MCF 10A (cell line): ENCODE measurements around the gene ZMYM3. TPM values are rescaled to one million over a fixed set of nuclear protein-coding genes. Genes with fewer than 3 reads are reported as not detected.
"Not testable (repeated sequence)": the region's sequence is repeated elsewhere in the genome, so short reads cannot be mapped to it uniquely, and the experiment has no call there.

Source experiments
- BruUV-seq: library from RNA; stranded (reverse); fragments of 400-500 nt; replicated peaks from 2 replicates; lab custom pipeline; 2021; lab: Mats Ljungman, UMichigan
- CTCF ChIA-PET: fragments of 300-600 bp; sonication (Branson Sonifier 250); formaldehyde crosslinking; extraction: SDS; loops from one replicate; lab custom pipeline; 2021; ENCODE audit warnings: antibody characterized with exemption, inconsistent platforms; lab: Yijun Ruan, JAX
- POLR2A ChIA-PET: fragments of 300-600, 350-650 bp; sonication (Branson Sonifier 250); formaldehyde crosslinking; extraction: SDS; loops from one replicate; lab custom pipeline; 2020; ENCODE audit warnings: antibody characterized with exemption, inconsistent platforms; lab: Yijun Ruan, JAX
- DNase-seq: peaks from one replicate; pipeline ENCODE4 v3.0.0-alpha.2; 2018; ENCODE audit not compliant: unreplicated experiment
- H3K27ac Mint-ChIP-seq: one replicate; pipeline ENCODE4 v1.8.0; 2022; ENCODE audit warnings: mild to moderate bottlenecking, low read depth, mixed read lengths; ENCODE audit not compliant: unreplicated experiment
- H3K27me3 Mint-ChIP-seq: one replicate; pipeline ENCODE4 v1.8.0; 2022; ENCODE audit warnings: mixed read lengths; ENCODE audit not compliant: insufficient read depth, unreplicated experiment
- H3K36me3 Mint-ChIP-seq: one replicate; pipeline ENCODE4 v1.8.0; 2022; ENCODE audit warnings: mild to moderate bottlenecking, moderate library complexity, mixed read lengths; ENCODE audit not compliant: insufficient read depth, unreplicated experiment
- H3K4me1 Mint-ChIP-seq: one replicate; pipeline ENCODE4 v1.8.0; 2022; ENCODE audit warnings: mixed read lengths; ENCODE audit not compliant: insufficient read depth, unreplicated experiment
- H3K4me3 Mint-ChIP-seq: one replicate; pipeline ENCODE4 v1.8.0; 2022; ENCODE audit warnings: mild to moderate bottlenecking, moderate library complexity, mixed read lengths; ENCODE audit not compliant: unreplicated experiment
- H3K9me3 Mint-ChIP-seq: one replicate; pipeline ENCODE4 v1.8.0; 2022; ENCODE audit warnings: mixed read lengths; ENCODE audit not compliant: unreplicated experiment
- intact Hi-C: fragments of 100-400 bp; cut with micrococcal nuclease; formaldehyde crosslinking; loops from 2 replicates; pipeline ENCODE4 v1.14.1; 2022
- total RNA-seq: library from RNA; stranded (reverse); gene quantifications from 2 replicates; pipeline ENCODE4 v1.2.3, GENCODE V29; 2022
- TF ChIP-seq, protein P1 (sequence below): fragments of 200-600 bp; IDR thresholded peaks from one replicate; pipeline ENCODE4 v1.8.0; 2022; ENCODE audit warnings: antibody characterized with exemption, mild to moderate bottlenecking; ENCODE audit not compliant: unreplicated experiment

ZMYM3 gene
- total RNA-seq, 1 experiment from 2014 or later = 8.4 TPM

DNA sequence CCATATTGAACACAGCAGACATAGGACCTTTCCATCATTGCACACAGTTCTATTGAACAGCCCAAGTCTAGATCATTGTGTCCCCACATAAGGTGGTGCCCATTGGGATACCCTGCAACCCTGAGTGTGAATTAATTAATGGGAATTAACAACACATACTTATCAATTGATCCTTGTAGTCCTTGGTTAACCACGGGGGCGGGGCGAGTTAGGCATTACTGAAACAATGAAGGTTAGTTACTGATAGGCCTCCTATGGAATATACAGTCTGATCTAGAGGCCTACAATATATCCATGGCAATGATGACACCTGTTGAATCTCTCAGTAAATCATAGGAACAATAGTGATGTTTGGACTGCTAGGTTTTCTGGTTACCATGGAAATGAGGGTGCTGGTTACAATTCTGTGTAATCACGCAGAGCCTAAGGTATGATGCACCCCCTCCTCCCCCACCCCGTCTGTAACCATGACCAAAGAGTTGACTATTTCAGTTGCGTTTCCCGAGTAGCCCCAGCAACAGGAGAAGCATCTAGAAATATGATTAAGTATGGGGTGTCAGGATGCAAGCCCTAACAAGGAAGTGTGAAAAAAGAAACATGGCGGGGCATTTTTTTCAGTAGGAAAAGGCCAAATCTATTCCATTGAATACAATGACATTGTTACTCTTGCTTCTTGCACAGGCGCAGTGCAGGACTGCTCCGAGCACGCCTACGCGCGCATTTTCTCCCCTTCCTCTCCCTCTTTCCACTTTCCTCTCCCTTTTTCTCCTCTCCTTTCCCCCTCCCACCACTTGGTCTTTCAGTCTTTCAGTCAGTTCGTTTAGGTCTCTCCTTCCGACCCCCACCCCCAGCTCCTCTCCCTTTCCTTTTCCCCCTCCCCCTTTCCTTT lies 28.8 kb upstream of the ZMYM3 start:
- CTCF ChIA-PET = interaction anchor here (0.6 to 1.3 kb wide), 6 partner anchors 28 to 990 kb away, joined by 3 to 4 read pairs (median 3); partner anchors contain the start of gene ZMYM3
- H3K36me3 Mint-ChIP-seq = peaks cover 30% of the 10 kb centered on the region

DNA sequence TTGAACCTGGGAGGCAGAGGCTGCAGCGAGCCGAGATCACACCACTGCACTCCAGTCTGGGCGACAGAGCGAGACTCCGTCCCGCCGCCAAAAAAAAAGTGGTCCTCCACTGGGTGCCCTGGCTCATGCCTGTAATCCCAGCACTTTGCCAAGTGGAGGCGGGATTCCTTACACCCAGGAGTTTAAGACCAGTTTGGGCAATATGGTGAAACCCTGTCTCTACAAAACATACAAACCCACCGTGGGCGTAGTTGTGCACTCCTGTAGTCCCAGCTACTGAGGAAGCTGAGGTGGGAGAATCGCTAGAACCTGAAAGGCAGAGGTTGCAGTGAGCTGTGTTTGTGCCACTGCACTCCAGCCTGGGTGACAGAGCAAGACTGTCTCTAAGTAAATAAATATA lies 27.4 kb upstream of the ZMYM3 start:
- CTCF ChIA-PET, H3K4me3 Mint-ChIP-seq, H3K4me1 Mint-ChIP-seq, BruUV-seq, H3K9me3 Mint-ChIP-seq, DNase-seq, H3K27ac Mint-ChIP-seq: not testable (repeated sequence)
- intact Hi-C loops = loop anchor here (5.0 kb wide), 1 partner anchor 99 kb away; no protein-coding TSS in a partner anchor
- POLR2A ChIA-PET = interaction anchor here (1.1 kb wide), 2 partner anchors 27 to 85 kb away, joined by 3 to 6 read pairs; partner anchors contain the start of genes TAF1 and ZMYM3
- H3K27me3 Mint-ChIP-seq = peaks cover 13% of the 10 kb centered on the region
- peaks cover 25% of the 10 kb centered on the region for H3K36me3 Mint-ChIP-seq

More for the DNA sequence above, 28.8 kb upstream of the ZMYM3 start:
- TSS peak; percentile 40 for BruUV-seq
- H3K27me3 Mint-ChIP-seq = peaks cover 13% of the 10 kb centered on the region
- intact Hi-C loops = loop anchor here (5.0 kb wide), 1 partner anchor 100 kb away; no protein-coding TSS in a partner anchor
- H3K4me3 Mint-ChIP-seq = peak overlapping the region; percentile 96
- DNase-seq = no peak
- peak overlapping the region; percentile 98 for H3K27ac Mint-ChIP-seq
- POLR2A ChIA-PET = interaction anchor here (0.6 to 4.4 kb wide), 20 partner anchors 9 to 1363 kb away, joined by 3 to 64 read pairs (median 4); partner anchors contain the start of genes MED12, OGT, TAF1 and ZMYM3
- TF ChIP-seq, protein P1, sequence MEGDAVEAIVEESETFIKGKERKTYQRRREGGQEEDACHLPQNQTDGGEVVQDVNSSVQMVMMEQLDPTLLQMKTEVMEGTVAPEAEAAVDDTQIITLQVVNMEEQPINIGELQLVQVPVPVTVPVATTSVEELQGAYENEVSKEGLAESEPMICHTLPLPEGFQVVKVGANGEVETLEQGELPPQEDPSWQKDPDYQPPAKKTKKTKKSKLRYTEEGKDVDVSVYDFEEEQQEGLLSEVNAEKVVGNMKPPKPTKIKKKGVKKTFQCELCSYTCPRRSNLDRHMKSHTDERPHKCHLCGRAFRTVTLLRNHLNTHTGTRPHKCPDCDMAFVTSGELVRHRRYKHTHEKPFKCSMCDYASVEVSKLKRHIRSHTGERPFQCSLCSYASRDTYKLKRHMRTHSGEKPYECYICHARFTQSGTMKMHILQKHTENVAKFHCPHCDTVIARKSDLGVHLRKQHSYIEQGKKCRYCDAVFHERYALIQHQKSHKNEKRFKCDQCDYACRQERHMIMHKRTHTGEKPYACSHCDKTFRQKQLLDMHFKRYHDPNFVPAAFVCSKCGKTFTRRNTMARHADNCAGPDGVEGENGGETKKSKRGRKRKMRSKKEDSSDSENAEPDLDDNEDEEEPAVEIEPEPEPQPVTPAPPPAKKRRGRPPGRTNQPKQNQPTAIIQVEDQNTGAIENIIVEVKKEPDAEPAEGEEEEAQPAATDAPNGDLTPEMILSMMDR = no peak
- peaks cover 10% of the 10 kb centered on the region for H3K9me3 Mint-ChIP-seq
- no peaks in the 10 kb centered on the region for H3K4me1 Mint-ChIP-seq

- intact Hi-C loops, H3K9me3 Mint-ChIP-seq, CTCF ChIA-PET, H3K4me3 Mint-ChIP-seq, H3K4me1 Mint-ChIP-seq, POLR2A ChIA-PET, H3K27ac Mint-ChIP-seq, DNase-seq, BruUV-seq, H3K36me3 Mint-ChIP-seq, H3K27me3 Mint-ChIP-seq: not testable (repeated sequence)
These were observed 18.4 kb upstream of the ZMYM3 start for GRCh38 chrX:71272313-71272712.

DNA sequence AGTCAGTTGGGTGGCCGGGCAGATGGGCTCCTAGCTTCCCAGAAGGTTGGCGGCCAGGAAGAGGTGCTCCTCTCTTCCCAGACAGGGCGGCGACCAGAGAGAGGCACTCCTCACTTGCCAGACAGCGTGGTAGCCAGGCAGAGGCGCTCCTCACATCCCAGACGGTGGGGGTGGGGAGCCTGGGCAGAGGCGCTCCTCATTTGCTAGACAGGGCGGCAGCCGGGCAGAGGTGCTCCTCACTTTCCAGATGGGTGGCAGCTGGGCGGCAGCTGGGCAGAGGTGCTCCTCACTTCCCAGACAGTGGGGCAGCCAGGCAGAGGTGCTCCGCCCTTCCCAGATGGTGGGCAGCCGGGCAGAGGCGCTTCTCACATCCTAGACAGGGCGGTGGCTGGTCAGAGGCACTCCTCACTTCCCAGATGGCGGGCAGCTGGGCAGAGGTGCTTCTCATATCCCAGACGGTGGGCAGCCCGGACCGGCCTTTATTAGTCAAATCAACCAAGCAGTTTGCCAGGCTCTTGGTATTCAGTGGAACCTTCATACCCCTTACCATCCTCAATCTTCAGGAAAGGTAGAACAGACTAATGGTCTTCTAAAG lies 16.0 kb upstream of the ZMYM3 start:
- no peaks in the 10 kb centered on the region for H3K36me3 Mint-ChIP-seq
- H3K4me3 Mint-ChIP-seq = no peak overlapping the region
- CTCF ChIA-PET = no interaction called here
- no peak for DNase-seq
- TF ChIP-seq, protein P1 = no peak
- H3K9me3 Mint-ChIP-seq = peaks cover 8% of the 10 kb centered on the region
- H3K4me1 Mint-ChIP-seq = no peaks in the 10 kb centered on the region
- no peaks in the 10 kb centered on the region for H3K27me3 Mint-ChIP-seq
- intact Hi-C loops = no loop called here
- POLR2A ChIA-PET = no interaction called here
- BruUV-seq = no TSS peak
- no peak overlapping the region for H3K27ac Mint-ChIP-seq

DNA sequence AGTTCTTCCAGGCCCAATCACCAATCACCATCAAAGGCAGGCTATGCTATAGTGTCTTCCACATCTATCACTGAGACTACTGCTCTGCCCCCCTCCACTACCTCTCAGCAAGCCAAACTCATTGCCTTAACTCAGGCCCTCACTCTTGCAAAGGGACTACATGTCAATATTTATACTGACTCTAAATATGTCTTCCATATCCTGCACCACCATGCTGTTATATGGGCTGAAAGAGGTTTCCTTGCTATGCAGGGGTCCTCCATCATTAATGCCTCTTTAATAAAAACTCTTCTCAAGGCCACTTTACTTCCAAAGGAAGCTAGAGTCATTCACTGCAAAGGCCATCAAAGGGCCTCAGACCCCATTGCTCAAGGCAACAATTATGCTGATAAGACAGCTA lies 14.7 kb upstream of the ZMYM3 start:
- BruUV-seq, POLR2A ChIA-PET, H3K9me3 Mint-ChIP-seq, intact Hi-C loops, H3K4me3 Mint-ChIP-seq, H3K27me3 Mint-ChIP-seq, H3K27ac Mint-ChIP-seq, H3K4me1 Mint-ChIP-seq, DNase-seq, CTCF ChIA-PET, H3K36me3 Mint-ChIP-seq: not testable (repeated sequence)
